ENCODE measurements around the gene MBP.

GRCh38 chr18:77132369-77133050 is at the start of gene MBP:
- TF ChIP-seq POLR2AphosphoS5 (IDR thresholded peaks at IDR 0.05; ENCODE audit: low read depth, low read length) (peak; percentile 20; the same call in 1 of the 2 replicates), CTCF (IDR thresholded peaks at IDR 0.05) (no peak)
